ENCODE measurements around the gene ITSN1.

Gene ITSN1

DNA sequence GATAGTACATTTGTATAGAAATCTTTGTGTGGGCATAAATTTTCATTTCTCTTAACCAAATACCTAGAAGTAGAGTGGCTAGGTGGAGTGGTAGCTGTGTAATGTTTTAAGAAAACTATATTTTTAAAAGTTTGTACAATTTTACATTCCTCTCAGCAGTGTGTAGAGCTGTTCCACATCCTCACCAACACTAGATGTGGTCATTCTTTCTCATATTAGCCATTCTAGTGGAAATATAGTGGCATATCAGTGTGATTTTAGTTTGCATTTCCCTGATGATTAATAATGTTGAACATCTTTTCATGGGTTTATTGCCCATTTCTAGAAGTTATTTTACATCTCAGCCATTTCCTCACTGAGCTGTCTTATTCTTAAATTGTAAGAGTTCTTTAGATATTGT lies 65.5 kb downstream of the ITSN1 start:
- TF ChIP-seq YY1 (IDR thresholded peaks at IDR 0.05; ENCODE audit: low read depth), result no peak
- TF ChIP-seq, protein P1, sequence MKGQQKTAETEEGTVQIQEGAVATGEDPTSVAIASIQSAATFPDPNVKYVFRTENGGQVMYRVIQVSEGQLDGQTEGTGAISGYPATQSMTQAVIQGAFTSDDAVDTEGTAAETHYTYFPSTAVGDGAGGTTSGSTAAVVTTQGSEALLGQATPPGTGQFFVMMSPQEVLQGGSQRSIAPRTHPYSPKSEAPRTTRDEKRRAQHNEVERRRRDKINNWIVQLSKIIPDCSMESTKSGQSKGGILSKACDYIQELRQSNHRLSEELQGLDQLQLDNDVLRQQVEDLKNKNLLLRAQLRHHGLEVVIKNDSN (IDR thresholded peaks at IDR 0.05), result no peak

DNA sequence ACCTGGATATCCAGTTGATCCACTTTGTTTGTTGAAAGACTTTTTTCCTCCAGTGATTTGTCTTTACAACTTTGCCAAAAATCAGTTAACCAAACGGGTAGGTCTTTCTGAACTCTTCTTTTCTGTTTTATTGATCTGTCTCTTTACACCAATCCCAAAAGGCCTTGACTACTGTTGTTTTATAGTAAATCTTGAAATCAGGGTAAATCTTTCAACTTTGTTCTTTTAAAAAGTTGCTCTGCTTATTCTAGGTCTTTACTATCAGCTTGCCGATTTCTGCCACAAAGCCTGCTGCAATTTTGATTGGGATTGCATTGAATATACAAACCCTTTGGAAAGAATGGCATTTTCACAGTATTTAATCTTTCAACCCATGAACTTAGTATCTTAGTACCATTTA lies 66.6 kb downstream of the ITSN1 start:
- TF ChIP-seq CREB1 (IDR thresholded peaks at IDR 0.05; ENCODE audit: low read depth) (no peak), RAD21 (IDR thresholded peaks at IDR 0.05; ENCODE audit: low read depth) (no peak), TCF12 (IDR thresholded peaks at IDR 0.05; ENCODE audit: low read depth) (no peak), FOXM1 (IDR thresholded peaks at IDR 0.05; ENCODE audit: borderline replicate concordance, low read depth) (no peak), TEAD4 (IDR thresholded peaks at IDR 0.05) (no peak), CEBPB (IDR thresholded peaks at IDR 0.05) (no peak), TAF1 (IDR thresholded peaks at IDR 0.05; ENCODE audit: low read depth) (no peak), EP300 (IDR thresholded peaks at IDR 0.05; ENCODE audit: borderline replicate concordance) (no peak), ZBTB7A (IDR thresholded peaks at IDR 0.05; ENCODE audit: low read depth) (no peak), EGR1 (IDR thresholded peaks at IDR 0.05) (no peak), NFIC (IDR thresholded peaks at IDR 0.05) (no peak), YY1 (IDR thresholded peaks at IDR 0.05; ENCODE audit: low read depth) (no peak)
- TF ChIP-seq, protein P1 (IDR thresholded peaks at IDR 0.05), result no peak
- TF ChIP-seq, protein P2, sequence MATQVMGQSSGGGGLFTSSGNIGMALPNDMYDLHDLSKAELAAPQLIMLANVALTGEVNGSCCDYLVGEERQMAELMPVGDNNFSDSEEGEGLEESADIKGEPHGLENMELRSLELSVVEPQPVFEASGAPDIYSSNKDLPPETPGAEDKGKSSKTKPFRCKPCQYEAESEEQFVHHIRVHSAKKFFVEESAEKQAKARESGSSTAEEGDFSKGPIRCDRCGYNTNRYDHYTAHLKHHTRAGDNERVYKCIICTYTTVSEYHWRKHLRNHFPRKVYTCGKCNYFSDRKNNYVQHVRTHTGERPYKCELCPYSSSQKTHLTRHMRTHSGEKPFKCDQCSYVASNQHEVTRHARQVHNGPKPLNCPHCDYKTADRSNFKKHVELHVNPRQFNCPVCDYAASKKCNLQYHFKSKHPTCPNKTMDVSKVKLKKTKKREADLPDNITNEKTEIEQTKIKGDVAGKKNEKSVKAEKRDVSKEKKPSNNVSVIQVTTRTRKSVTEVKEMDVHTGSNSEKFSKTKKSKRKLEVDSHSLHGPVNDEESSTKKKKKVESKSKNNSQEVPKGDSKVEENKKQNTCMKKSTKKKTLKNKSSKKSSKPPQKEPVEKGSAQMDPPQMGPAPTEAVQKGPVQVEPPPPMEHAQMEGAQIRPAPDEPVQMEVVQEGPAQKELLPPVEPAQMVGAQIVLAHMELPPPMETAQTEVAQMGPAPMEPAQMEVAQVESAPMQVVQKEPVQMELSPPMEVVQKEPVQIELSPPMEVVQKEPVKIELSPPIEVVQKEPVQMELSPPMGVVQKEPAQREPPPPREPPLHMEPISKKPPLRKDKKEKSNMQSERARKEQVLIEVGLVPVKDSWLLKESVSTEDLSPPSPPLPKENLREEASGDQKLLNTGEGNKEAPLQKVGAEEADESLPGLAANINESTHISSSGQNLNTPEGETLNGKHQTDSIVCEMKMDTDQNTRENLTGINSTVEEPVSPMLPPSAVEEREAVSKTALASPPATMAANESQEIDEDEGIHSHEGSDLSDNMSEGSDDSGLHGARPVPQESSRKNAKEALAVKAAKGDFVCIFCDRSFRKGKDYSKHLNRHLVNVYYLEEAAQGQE (IDR thresholded peaks at IDR 0.05; ENCODE audit: low read depth), result no peak
- TF ChIP-seq, protein P3, sequence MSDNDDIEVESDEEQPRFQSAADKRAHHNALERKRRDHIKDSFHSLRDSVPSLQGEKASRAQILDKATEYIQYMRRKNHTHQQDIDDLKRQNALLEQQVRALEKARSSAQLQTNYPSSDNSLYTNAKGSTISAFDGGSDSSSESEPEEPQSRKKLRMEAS (IDR thresholded peaks at IDR 0.05), result no peak

DNA sequence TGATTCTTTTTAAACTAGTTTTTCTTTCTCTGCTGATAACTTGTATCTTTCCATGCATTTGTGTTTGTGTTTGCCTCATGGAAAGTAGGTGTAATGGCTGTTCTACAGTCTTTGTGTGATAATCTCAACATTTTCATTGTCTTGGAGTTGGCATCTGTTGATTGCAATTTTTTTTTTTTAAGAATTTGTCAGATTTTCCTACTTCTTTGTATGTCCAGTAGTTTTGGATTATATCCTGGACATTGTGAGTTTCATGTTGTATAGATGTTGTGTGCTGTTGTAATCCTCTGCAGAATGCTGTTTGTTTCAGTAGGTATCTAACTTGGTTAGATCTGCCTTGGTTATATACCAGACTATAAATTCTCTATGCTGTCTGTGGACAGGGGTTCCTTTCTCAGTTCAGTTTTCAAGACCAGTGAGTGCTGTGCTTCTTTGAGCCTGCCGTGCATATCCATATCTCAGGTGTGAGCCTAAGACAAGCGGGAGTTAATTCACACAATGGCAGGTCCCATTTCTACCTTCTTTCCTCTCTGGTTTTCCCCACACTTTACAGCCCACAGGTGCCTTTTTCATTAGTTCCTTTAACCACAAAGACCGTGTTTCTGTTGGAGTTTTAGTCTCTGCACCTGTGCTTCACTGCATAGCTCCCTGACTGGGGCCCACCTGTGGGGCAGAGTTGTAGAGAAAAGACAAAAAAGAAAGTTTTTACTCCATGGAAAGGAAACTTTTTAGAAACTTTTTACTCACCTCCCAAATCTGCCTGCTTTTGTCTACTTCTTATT lies 69.9 kb downstream of the ITSN1 start:
- TF ChIP-seq FOXM1 (IDR thresholded peaks at IDR 0.05; ENCODE audit: borderline replicate concordance, low read depth) (no peak), ZBTB7A (IDR thresholded peaks at IDR 0.05; ENCODE audit: low read depth) (no peak), RAD21 (IDR thresholded peaks at IDR 0.05; ENCODE audit: low read depth) (no peak), TAF1 (IDR thresholded peaks at IDR 0.05; ENCODE audit: low read depth) (no peak), EGR1 (IDR thresholded peaks at IDR 0.05) (no peak), TEAD4 (IDR thresholded peaks at IDR 0.05) (no peak), CEBPB (IDR thresholded peaks at IDR 0.05) (no peak), EP300 (IDR thresholded peaks at IDR 0.05; ENCODE audit: borderline replicate concordance) (no peak), TCF12 (IDR thresholded peaks at IDR 0.05; ENCODE audit: low read depth) (no peak), CREB1 (IDR thresholded peaks at IDR 0.05; ENCODE audit: low read depth) (no peak), YY1 (IDR thresholded peaks at IDR 0.05; ENCODE audit: low read depth) (no peak), NFIC (IDR thresholded peaks at IDR 0.05) (no peak)
- TF ChIP-seq, protein P2 (IDR thresholded peaks at IDR 0.05; ENCODE audit: low read depth), result no peak
- TF ChIP-seq, protein P1 (IDR thresholded peaks at IDR 0.05), result no peak
- TF ChIP-seq, protein P3 (IDR thresholded peaks at IDR 0.05), result no peak

DNA sequence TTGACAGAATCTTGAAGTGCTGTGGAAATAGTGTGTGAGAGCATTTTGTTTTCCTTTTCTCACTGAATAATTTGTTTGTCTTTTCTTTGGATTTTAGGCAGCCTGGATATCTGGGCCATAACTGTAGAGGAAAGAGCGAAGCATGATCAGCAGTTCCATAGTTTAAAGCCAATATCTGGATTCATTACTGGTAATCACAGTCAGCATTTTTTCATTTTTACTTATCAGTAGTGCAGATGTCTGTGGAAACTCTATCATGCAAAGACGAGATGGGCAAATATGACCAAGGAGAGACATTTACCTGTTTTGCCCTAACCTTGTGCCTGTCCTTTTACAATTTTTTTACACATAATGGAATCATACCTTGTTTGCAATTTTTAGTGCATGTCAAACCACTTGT lies 78.8 kb downstream of the ITSN1 start:
- TF ChIP-seq, protein P2 (IDR thresholded peaks at IDR 0.05; ENCODE audit: low read depth), result no peak
- TF ChIP-seq FOXM1 (IDR thresholded peaks at IDR 0.05; ENCODE audit: borderline replicate concordance, low read depth) (no peak), RAD21 (IDR thresholded peaks at IDR 0.05; ENCODE audit: low read depth) (no peak), TAF1 (IDR thresholded peaks at IDR 0.05; ENCODE audit: low read depth) (no peak), NFIC (IDR thresholded peaks at IDR 0.05) (no peak), EP300 (IDR thresholded peaks at IDR 0.05; ENCODE audit: borderline replicate concordance) (no peak), CEBPB (IDR thresholded peaks at IDR 0.05) (no peak), ZBTB7A (IDR thresholded peaks at IDR 0.05; ENCODE audit: low read depth) (no peak), TCF12 (IDR thresholded peaks at IDR 0.05; ENCODE audit: low read depth) (no peak), CREB1 (IDR thresholded peaks at IDR 0.05; ENCODE audit: low read depth) (no peak), TEAD4 (IDR thresholded peaks at IDR 0.05) (no peak), YY1 (IDR thresholded peaks at IDR 0.05; ENCODE audit: low read depth) (no peak), EGR1 (IDR thresholded peaks at IDR 0.05) (no peak)
- TF ChIP-seq, protein P3 (IDR thresholded peaks at IDR 0.05), result no peak
- TF ChIP-seq, protein P1 (IDR thresholded peaks at IDR 0.05), result no peak

Measured in Ishikawa (cell line).